NCI-H446 (cell line): Measurements from ENCODE around the gene AFF3.
"Not testable (repeated sequence)": the region's sequence is repeated elsewhere in the genome, so short reads cannot be mapped to it uniquely, and the experiment has no call there.

ENCODE experiments used
- DNase-seq, 2 experiments: peaks; one replicate each; lab custom pipeline; 2025; lab: John Stamatoyannopoulos, UW

The AFF3 gene

GRCh38 chr2:100142393-100142792, at the start of gene AFF3:
AFF3 (minus strand) TSS chr2:100142590; CDS start chr2:100104454, 38,136 bp downstream.
- no peak for DNase-seq

GRCh38 chr2:100189387-100189786, 47.0 kb upstream of the AFF3 start:
- no peak for DNase-seq

GRCh38 chr2:100188326-100188725, 45.9 kb upstream of the AFF3 start:
- DNase-seq, result no peak

- DNase-seq, result no peak
Measured at GRCh38 chr2:100186126-100186525, 43.7 kb upstream of the AFF3 start.

- no peak for DNase-seq
Measured at GRCh38 chr2:100185516-100185915, 43.1 kb upstream of the AFF3 start.

GRCh38 chr2:100185105-100185504, 42.7 kb upstream of the AFF3 start:
- DNase-seq, result no peak

GRCh38 chr2:100184055-100184737, 41.8 kb upstream of the AFF3 start:
- DNase-seq, result no peak

GRCh38 chr2:100182494-100183361, 40.3 kb upstream of the AFF3 start:
- DNase-seq, result no peak

- no peak for DNase-seq
Measured at GRCh38 chr2:100180503-100180902, 38.1 kb upstream of the AFF3 start.

- DNase-seq, result no peak
Measured at GRCh38 chr2:100179806-100180205, 37.4 kb upstream of the AFF3 start.

- DNase-seq, result no peak
Measured at GRCh38 chr2:100178864-100179263, 36.5 kb upstream of the AFF3 start.

GRCh38 chr2:100178085-100178788, 35.8 kb upstream of the AFF3 start:
- DNase-seq, result peak in 1 of 2 experiments; percentile 30

- DNase-seq, result no peak
Measured at GRCh38 chr2:100176925-100177324, 34.5 kb upstream of the AFF3 start.

GRCh38 chr2:100174026-100174431, 31.6 kb upstream of the AFF3 start:
- DNase-seq, result no peak

GRCh38 chr2:100166701-100167100, 24.3 kb upstream of the AFF3 start:
- DNase-seq, result no peak

GRCh38 chr2:100163605-100164004, 21.2 kb upstream of the AFF3 start:
- DNase-seq, result no peak

- no peak for DNase-seq
Measured at GRCh38 chr2:100161945-100162620, 19.7 kb upstream of the AFF3 start.

GRCh38 chr2:100160396-100160795, 18.0 kb upstream of the AFF3 start:
- no peak for DNase-seq

GRCh38 chr2:100151832-100152231, 9.4 kb upstream of the AFF3 start:
- not testable (repeated sequence) for DNase-seq

GRCh38 chr2:100151310-100151709, 8.9 kb upstream of the AFF3 start:
- DNase-seq, result no peak

GRCh38 chr2:100148883-100149282, 6.5 kb upstream of the AFF3 start:
- DNase-seq, result no peak

GRCh38 chr2:100146657-100146960, 4.2 kb upstream of the AFF3 start:
- no peak for DNase-seq
